Stimulated activated CD8-positive, alpha-beta memory T cell treated with anti-CD3 and anti-CD28 coated beads, Interleukin-15, amount 100 ng/mL, for 24 hours (primary cell): ENCODE measurements around the gene PPFIA4.

Experiments used
- DNase-seq: peaks from one replicate; pipeline ENCODE4 v3.0.0-alpha.2; 2020; ENCODE audit warnings: low read depth

The PPFIA4 gene

DNA sequence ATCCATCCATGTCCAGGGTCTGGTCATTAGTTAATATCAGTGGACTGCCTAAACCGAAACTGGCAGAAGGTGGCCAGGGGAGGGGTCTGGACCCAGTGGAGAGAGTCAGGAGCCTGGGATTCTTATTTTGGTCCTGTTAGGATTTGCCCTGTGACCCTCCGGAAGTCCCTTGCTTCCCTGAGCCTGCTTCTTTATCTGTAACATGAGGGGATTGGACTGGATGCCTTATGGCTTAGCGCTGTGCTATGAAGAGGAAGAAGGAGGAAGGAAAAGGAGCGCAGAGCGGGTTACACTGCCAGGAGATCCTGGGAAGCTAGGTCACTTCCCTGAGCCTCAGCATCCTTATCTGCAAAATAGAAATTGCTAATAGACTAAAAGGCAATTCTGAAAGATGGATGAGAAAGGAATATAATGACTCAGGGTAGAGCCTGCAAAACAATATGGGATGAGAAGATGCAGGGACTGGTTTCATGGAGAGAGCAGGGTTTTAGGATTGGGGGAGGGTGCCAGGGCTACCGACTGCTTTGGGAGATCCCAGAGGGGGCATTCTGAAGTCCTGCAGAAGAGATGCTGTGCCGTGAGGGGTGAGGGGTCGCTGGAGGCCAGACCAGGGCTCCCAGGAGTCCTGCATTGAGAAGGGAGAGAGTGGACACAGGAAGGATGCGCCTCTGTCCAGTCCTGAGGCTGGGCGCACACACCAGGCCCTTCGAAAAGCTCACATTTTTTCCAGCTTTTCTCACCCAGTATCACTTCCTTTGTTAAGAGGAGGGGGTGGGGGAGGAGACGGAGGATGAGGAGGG is 100.8 kb downstream of the PPFIA4 start:
- no peak for DNase-seq

GRCh38 chr1:203127666-203128430 is 101.6 kb downstream of the PPFIA4 start, which contains the start of gene ADORA1:
TSS of gene ADORA1 (plus strand) at chr1:203127726. CDS start at chr1:203128842, 1,116 bp downstream.
- no peak for DNase-seq

DNA sequence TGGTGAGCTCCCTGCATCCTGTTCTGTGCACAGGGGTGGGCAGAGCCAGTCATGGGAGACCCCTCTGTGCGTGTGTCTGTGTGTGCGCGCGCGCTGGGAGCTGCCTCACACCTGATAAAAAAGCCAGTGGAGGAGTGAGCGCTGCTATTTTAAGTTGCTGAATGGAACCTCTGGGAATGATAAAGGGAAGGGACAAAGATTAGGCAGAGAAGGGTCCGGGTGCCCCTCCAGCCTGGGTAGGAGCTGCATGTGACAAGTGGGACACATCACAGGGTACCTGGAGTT is 102.1 kb downstream of the PPFIA4 start:
- no peak for DNase-seq
